AG09309 (cell line): ENCODE data around the gene BCHE.

Experiments
- DNase-seq: peaks from one replicate; pipeline ENCODE4 v3.0.0-alpha.2; 2010; ENCODE audit warnings: low read depth
- H3K4me3 ChIP-seq: 2 replicates; pipeline ENCODE4 v1.5.1; 2011; ENCODE audit warnings: mild to moderate bottlenecking, low read depth, low read length, moderate library complexity; ENCODE audit not compliant: control insufficient read depth
- TF ChIP-seq, protein P1 (sequence below): IDR thresholded peaks from 2 replicates; pipeline ENCODE4 v1.5.1; 2011; ENCODE audit warnings: mild to moderate bottlenecking, low read depth, low read length, inconsistent platforms; ENCODE audit not compliant: insufficient read depth, control insufficient read depth; ENCODE audit errors: missing control alignments

BCHE gene

GRCh38 chr3:165728924-165729323 lies 108.3 kb downstream of the BCHE start:
- DNase-seq = no peak
- no peak overlapping the region for H3K4me3 ChIP-seq
- TF ChIP-seq, protein P1, sequence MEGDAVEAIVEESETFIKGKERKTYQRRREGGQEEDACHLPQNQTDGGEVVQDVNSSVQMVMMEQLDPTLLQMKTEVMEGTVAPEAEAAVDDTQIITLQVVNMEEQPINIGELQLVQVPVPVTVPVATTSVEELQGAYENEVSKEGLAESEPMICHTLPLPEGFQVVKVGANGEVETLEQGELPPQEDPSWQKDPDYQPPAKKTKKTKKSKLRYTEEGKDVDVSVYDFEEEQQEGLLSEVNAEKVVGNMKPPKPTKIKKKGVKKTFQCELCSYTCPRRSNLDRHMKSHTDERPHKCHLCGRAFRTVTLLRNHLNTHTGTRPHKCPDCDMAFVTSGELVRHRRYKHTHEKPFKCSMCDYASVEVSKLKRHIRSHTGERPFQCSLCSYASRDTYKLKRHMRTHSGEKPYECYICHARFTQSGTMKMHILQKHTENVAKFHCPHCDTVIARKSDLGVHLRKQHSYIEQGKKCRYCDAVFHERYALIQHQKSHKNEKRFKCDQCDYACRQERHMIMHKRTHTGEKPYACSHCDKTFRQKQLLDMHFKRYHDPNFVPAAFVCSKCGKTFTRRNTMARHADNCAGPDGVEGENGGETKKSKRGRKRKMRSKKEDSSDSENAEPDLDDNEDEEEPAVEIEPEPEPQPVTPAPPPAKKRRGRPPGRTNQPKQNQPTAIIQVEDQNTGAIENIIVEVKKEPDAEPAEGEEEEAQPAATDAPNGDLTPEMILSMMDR = no peak

DNA sequence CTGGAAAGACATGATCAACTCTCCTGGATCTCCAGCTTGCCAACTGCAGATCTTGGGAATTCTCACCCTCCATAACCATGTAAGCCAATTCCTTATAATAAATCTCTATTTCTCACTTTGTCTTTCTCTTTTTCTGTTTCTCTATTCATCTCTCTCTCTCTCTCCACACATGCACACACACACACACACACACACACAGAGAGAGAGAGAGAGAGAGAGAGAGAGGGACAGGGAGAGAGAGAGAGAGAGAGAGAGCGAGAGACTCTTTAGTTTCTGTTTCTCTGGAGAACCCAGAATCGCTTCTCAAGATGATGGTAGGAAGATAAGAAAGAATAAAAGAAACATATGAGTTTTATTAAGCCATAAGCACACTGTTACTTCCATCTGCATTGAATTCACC lies 111.9 kb downstream of the BCHE start:
- TF ChIP-seq, protein P1 = no peak
- no peak overlapping the region for H3K4me3 ChIP-seq
- no peak for DNase-seq
